22Rv1 (cell line): ENCODE results near the gene TMEM174.
"Not testable (repeated sequence)": the region's sequence is repeated elsewhere in the genome, so short reads cannot be mapped to it uniquely, and the experiment has no call there.

Experiments
- ZFX ChIP-seq: fragments of 450-650 bp; IDR thresholded peaks from 2 replicates; pipeline ENCODE4 v1.6.1; 2017; ENCODE audit warnings: antibody characterized with exemption, borderline replicate concordance
- TF ChIP-seq, protein P1 (sequence below): fragments of 450-650 bp; IDR thresholded peaks from 2 replicates; pipeline ENCODE4 v1.5.1; 2017; ENCODE audit warnings: mild to moderate bottlenecking

DNA sequence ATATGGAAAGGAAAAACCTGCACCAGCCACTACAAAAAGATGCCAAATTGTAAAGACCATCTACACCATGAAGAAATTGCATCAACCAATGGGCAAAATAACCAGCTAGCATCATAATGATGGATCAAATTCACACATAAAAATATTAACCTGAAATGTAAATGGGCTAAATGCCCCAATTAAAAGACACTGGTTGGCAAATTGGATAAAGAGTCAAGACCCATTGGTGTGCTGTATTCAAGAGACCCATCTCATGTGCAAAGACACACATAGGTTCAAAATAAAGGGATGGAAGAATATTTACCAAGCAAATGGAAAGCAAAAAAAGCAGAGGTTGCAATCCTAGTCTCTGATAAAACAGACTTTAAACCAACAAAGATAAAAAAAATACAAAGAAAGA is 36.1 kb downstream of the TMEM174 start:
- TF ChIP-seq, protein P1, sequence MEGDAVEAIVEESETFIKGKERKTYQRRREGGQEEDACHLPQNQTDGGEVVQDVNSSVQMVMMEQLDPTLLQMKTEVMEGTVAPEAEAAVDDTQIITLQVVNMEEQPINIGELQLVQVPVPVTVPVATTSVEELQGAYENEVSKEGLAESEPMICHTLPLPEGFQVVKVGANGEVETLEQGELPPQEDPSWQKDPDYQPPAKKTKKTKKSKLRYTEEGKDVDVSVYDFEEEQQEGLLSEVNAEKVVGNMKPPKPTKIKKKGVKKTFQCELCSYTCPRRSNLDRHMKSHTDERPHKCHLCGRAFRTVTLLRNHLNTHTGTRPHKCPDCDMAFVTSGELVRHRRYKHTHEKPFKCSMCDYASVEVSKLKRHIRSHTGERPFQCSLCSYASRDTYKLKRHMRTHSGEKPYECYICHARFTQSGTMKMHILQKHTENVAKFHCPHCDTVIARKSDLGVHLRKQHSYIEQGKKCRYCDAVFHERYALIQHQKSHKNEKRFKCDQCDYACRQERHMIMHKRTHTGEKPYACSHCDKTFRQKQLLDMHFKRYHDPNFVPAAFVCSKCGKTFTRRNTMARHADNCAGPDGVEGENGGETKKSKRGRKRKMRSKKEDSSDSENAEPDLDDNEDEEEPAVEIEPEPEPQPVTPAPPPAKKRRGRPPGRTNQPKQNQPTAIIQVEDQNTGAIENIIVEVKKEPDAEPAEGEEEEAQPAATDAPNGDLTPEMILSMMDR: not testable (repeated sequence)
- TF ChIP-seq ZFX: not testable (repeated sequence)
